ENCODE measurements around the gene PSKH1.
A peak's percentile ranks its signal among the peaks of the same experiment; 100 is the strongest.
"Not testable (repeated sequence)": the region's sequence is repeated elsewhere in the genome, so short reads cannot be mapped to it uniquely, and the experiment has no call there.

The PSKH1 gene

GRCh38 chr16:67927131-67927941 is 34.3 kb downstream of the PSKH1 start:
- DNase-seq = no peak

DNA sequence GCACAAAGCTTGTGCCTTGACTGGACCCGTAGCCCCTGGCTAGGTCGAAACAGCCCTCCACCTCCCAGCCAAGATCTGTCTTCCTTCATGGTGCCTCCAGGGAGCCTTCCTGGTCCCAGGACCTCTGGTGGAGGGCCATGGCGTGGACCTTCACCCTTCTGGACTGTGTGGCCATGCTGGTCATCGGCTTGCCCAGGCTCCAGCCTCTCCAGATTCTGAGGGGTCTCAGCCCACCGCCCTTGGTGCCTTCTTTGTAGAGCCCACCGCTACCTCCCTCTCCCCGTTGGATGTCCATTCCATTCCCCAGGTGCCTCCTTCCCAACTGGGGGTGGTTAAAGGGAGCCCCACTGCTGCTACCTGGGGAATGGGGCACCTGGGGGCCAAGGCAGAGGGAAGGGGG is 35.1 kb downstream of the PSKH1 start:
- DNase-seq = no peak

GRCh38 chr16:67928561-67929364 is 35.7 kb downstream of the PSKH1 start:
- DNase-seq = peak; percentile 77

DNA sequence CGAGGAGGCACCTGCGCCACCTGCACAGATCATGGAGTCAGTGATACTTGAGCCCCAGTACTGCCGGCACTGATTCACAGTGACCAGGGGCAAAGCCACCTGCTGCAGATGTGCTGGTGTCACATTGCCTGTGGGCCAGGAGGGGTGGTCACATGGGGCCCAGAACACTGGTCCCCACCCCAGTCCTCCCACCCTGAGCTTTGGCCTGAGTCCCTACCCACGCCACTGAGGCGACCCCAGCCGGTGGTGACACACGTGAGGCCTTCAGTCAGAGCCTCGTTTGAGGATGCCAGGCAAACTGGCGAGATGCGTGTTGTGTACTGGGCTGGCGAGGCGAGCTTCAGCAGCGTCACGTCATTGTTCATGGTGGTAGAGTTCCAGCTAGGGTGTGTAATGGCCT is 37.1 kb downstream of the PSKH1 start:
- DNase-seq = no peak

- no peak for DNase-seq
Observed at GRCh38 chr16:67930678-67931211, 37.7 kb downstream of the PSKH1 start.

GRCh38 chr16:67931712-67932461 is 38.8 kb downstream of the PSKH1 start, which contains the start of gene CTRL:
CTRL (minus strand) TSS chr16:67931862; CDS start chr16:67931852, 10 bp downstream.
- DNase-seq = no peak

- DNase-seq = no peak
Observed at GRCh38 chr16:67932462-67932840, 39.4 kb downstream of the PSKH1 start.

DNA sequence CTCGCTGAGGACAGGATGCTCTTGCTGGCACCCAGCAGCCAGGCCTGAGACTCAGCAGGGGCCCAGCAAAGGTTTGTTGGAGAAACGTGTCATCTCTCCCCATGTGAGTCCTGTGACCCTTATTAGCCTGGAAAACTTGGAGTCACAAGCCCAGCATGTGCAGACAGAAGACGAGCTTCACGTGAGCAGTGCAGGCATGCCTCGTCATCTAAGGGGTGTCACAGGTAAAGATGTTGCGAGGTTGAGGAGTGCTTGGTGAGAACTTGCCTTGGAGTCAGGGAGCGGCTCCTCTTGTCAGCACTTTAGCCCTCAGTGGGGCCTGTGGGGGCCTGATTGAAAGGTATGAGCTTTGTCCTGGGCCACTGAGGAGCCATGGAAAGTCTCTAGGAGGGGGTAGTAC is 40.8 kb downstream of the PSKH1 start:
- DNase-seq = no peak

DNA sequence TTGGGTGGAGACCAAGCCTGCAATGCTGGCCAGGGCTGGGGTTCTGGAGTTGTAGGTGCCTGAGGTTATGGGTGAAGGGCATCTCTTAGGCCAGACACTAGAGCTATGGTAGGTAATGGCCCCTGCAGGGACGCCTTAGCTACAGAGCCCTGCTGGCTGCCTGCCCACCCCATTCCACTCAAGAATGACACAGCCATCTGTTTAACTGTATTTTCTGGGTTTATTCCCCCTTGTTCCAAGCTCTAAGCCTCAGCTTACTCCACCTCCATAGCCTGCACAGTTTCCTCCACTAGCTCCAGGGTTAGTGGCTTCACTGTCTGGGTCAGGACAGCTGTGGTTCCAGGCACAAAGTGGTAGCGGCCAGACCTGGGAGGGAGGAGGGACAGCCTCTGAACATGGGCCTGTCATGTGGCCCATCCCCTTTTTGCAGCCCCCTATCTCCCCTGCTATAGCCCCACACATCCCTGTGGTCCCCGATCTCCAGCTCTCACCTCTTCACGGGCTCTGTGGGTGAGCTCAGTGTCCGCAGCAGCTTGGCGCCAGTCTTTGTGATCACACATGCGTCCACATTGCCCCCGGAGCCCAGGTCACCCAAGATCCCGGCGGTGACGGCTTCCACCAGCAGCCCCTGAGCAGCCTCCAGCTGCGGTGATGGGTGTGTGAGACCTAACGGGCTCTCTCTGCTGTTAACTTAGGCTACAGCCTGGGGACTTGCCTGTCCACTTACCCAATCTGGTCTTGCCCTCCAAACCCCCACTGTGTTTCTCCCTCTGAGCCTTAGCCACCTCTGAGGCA is 41.4 kb downstream of the PSKH1 start:
- DNase-seq = no peak

DNA sequence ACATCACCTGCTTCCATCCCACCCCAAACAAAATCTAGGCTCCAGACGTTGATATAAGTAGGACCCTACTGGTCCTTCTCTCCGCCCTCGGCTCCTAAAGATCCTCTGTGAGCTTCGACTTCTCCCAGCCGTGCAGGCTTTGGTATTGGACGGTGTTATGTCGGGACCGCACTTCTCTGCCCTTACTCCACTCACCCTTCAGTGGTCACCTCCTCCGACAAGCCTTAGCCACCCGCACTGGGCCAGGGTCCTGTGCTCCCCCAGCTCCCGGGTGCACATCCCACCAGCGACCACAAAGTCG is 42.0 kb downstream of the PSKH1 start:
- DNase-seq = no peak

GRCh38 chr16:67935402-67936123 is 42.5 kb downstream of the PSKH1 start:
- peak; percentile 95 for DNase-seq

- DNase-seq = peak; percentile 74
Observed at GRCh38 chr16:67936124-67936879, 43.2 kb downstream of the PSKH1 start, which contains the start of gene PSMB10. PSMB10 (minus strand) TSS chr16:67936850; CDS start chr16:67936749, 101 bp downstream.

DNA sequence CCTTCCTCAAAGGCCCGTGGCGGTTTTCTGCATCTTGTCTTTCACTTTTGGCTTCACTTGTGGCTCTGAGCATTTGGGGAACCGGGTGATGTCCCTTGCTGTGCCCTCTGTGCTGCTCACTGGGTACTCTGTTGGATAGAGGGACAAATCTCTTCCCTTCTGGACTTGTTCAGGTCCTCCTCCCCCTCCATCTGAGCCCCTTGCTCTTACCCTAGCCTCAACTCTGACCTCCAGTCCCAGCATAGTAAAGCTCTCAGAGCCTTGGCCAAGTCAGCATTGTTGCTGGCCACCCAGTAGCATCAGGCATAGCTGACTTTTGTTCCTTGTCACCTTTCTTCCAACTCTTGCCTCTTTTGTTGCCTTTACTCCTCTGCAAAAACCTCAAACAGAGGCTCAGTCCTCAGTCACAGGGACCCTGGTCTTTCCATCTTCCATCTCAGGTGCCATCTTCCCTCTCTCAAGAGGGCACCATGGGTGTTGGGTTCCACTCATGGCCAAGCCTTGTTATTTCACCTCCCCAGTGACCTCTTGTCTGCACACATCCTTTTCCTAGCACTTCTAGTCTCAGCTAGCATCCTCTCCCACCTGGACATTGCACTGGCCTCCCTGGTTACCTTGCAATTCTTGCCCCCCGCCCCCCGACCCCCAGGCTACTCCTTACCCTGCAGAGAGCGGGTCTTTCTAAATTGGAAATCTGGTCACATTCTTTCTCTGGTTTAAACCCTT is 44.0 kb downstream of the PSKH1 start:
- no peak for DNase-seq

DNA sequence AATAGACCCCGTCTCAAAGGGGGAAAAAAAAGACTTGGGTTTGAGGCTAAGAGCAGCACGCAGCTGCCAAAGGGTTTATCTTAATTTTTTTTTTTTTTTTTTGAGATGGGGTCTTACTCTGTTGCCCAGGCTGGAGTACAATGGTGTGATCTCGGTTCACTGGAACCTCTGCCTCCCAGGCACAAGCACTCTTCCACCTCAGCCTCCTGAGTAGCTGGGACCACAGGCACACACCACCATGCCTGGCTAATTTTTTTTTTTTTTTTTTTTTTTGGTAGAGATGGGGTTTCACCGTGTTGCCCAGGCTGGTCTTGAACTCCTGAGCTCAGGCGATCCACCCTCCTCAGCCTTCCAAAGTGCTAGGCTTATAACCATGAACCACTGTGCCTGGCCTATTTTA is 44.7 kb downstream of the PSKH1 start:
- not testable (repeated sequence) for DNase-seq

DNA sequence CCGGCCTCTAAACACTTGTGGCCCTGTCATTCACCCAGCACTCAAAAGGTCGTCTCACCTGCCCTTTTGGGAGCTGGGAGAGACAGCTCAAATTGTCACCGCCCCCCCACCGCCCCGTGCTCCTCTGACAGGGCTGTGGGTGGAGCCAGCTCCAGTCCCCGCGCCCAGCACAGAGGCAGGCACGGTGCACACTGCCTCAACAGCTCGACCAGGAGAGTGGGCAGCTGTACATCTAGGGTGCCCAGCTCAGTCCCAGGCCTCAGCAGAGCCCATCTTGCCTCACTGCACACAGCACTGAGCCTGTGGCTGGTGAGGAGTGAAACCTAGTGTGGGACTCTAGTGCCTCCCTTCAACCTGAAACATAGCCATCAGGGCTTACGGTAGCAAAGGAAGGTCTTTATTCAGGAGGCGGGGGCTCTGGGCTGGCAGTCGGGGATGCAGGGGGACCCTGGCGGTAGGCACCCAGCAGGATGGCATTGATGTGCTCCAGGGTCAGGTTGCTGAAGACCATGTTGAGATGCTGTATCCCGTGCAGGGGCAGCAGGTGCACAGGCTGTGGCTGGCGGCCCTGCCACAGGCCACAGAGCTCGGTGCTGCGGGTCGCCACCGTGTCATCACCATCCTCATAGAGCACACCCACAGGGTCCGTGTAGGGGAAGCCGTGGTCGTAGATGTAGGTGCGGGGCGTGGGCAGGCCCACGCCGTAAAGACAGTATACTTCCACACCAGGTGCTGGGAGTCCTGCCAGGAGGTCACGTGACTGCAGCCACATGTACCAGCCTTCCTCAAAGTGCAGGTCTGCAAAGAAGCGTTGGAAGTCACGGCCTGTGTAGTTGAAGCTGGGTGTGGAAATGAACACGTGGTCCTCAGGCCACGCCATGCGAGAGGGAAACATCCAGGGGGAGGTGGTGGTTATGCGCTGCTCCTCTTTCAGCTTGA is 46.7 kb downstream of the PSKH1 start:
- DNase-seq = no peak

GRCh38 chr16:67940446-67941089 is 47.5 kb downstream of the PSKH1 start:
- DNase-seq = no peak

- DNase-seq = no peak
Observed at GRCh38 chr16:67941469-67942199, 48.6 kb downstream of the PSKH1 start.

DNA sequence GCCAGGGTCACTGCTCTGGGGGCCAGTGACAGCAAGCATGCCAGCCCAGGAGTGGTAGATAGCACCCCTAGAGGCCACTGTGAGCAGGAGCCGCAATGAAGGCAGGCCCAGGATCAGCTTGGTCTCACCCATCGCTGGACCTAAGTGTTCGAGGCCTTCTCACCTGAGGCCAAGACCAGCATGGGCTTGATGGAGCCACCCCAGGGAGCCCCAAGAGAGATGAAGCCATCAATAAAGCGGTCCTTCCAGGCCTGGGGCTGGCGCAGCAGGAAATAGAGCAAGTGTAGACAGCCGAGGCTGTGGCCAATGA is 49.1 kb downstream of the PSKH1 start:
- DNase-seq = no peak
